Measurements from ENCODE around the gene CPZ.

GRCh38 chr4:8577972-8578371 lies 14.6 kb upstream of the CPZ start:
- TF ChIP-seq CTCF (IDR thresholded peaks at IDR 0.05; ENCODE audit: low read length) (no peak), EZH2 (optimal IDR thresholded peaks at IDR 0.05; ENCODE audit: low read depth, low read length) (no peak)
